Karpas-422 (cell line): ENCODE data around the gene USP20. TPM values are rescaled to one million over a fixed set of nuclear protein-coding genes. Genes with fewer than 3 reads are reported as not detected.

Source experiments
- DNase-seq: peaks from one replicate; pipeline ENCODE4 v3.0.0-alpha.2; 2015
- H2AFZ ChIP-seq: fragments of 200-600 bp; sonication (generic); 2 replicates; pipeline ENCODE4 v1.6.1; 2014; ENCODE audit warnings: antibody characterized with exemption, low read length, mixed read lengths
- H3K27ac ChIP-seq: fragments of 200-600 bp; sonication (generic); 2 replicates; pipeline ENCODE4 v1.5.1; 2014; ENCODE audit warnings: mild to moderate bottlenecking, low read length, moderate library complexity
- H3K27me3 ChIP-seq: fragments of 200-600 bp; sonication (generic); 2 replicates; pipeline ENCODE4 v1.6.1; 2014; ENCODE audit warnings: low read length, mixed read lengths
- H3K36me3 ChIP-seq: fragments of 200-600 bp; sonication (generic); 2 replicates; pipeline ENCODE4 v1.6.1; 2014; ENCODE audit warnings: low read length, mixed read lengths; ENCODE audit not compliant: insufficient read depth
- H3K4me1 ChIP-seq: fragments of 200-600 bp; sonication (generic); 2 replicates; pipeline ENCODE4 v1.6.1; 2014; ENCODE audit warnings: mild to moderate bottlenecking, low read length, mixed read lengths
- H3K4me2 ChIP-seq: fragments of 200-600 bp; sonication (generic); 2 replicates; pipeline ENCODE4 v1.6.1; 2014; ENCODE audit warnings: low read length, low read depth, mild to moderate bottlenecking; ENCODE audit not compliant: poor library complexity, severe bottlenecking
- H3K4me3 ChIP-seq: fragments of 200-600 bp; sonication (generic); 2 replicates; pipeline ENCODE4 v1.5.1; 2014; ENCODE audit warnings: mild to moderate bottlenecking, antibody characterized with exemption, low read length, mixed read lengths
- H3K79me2 ChIP-seq: fragments of 200-600 bp; sonication (generic); 2 replicates; pipeline ENCODE4 v1.6.1; 2014; ENCODE audit warnings: mild to moderate bottlenecking, low read length, mixed read lengths
- H3K9ac ChIP-seq: fragments of 200-600 bp; sonication (generic); 2 replicates; pipeline ENCODE4 v1.6.0; 2014; ENCODE audit warnings: low read length
- H3K9me2 ChIP-seq: fragments of 200-600 bp; sonication (generic), shearing (Covaris generic); replicated peaks from 2 replicates; pipeline ENCODE4 v1.6.0; 2014; ENCODE audit warnings: mild to moderate bottlenecking, low read length, moderate library complexity; ENCODE audit not compliant: insufficient read depth
- H3K9me3 ChIP-seq: fragments of 300-700, 200-600 bp; sonication (generic); 2 replicates; pipeline ENCODE4 v1.6.1; 2014; ENCODE audit warnings: low read length, mixed read lengths
- H4K20me1 ChIP-seq: fragments of 200-600 bp; sonication (generic); 2 replicates; pipeline ENCODE4 v1.6.1; 2014; ENCODE audit warnings: mild to moderate bottlenecking, antibody characterized with exemption, low read length, low read depth; ENCODE audit not compliant: insufficient read depth
- total RNA-seq: library from RNA; depleted of rRNA; stranded (reverse); fragments of >200 nt; shearing (Covaris generic); gene quantifications from 2 replicates; pipeline ENCODE4 v1.2.3, GENCODE V29; 2014; ENCODE audit warnings: low replicate concordance

USP20 gene
- total RNA-seq, 1 experiment from 2014 or later = 11.7 TPM

- Histone ChIP-seq H3K27me3 (no peaks in the 10 kb centered on the region), H3K36me3 (peaks cover 42% of the 10 kb centered on the region), H4K20me1 (no peaks in the 10 kb centered on the region), H3K79me2 (no peaks in the 10 kb centered on the region), H3K4me2 (no peak overlapping the region), H3K4me1 (peaks cover 6% of the 10 kb centered on the region), H3K9ac (no peak overlapping the region), H3K9me3 (no peaks in the 10 kb centered on the region), H3K27ac (no peak overlapping the region), H2AFZ (no peak overlapping the region), H3K9me2 (no peaks in the 10 kb centered on the region), H3K4me3 (no peak overlapping the region)
- no peak for DNase-seq
These were observed 65.2 kb downstream of the USP20 start for GRCh38 chr9:129900263-129901027.

- H3K27me3 ChIP-seq = no peaks in the 10 kb centered on the region
- no peak for DNase-seq
- no peaks in the 10 kb centered on the region for H4K20me1 ChIP-seq
- no peaks in the 10 kb centered on the region for H3K9me3 ChIP-seq
- no peak overlapping the region for H3K27ac ChIP-seq
- no peak overlapping the region for H3K4me3 ChIP-seq
- no peaks in the 10 kb centered on the region for H3K79me2 ChIP-seq
- no peaks in the 10 kb centered on the region for H3K4me1 ChIP-seq
- peaks cover 32% of the 10 kb centered on the region for H3K36me3 ChIP-seq
- H3K9me2 ChIP-seq = no peaks in the 10 kb centered on the region
- H3K4me2 ChIP-seq = no peak overlapping the region
- no peak overlapping the region for H3K9ac ChIP-seq
- H2AFZ ChIP-seq = no peak overlapping the region
These were observed 66.9 kb downstream of the USP20 start for GRCh38 chr9:129901993-129902739.

- Histone ChIP-seq H3K27me3 (no peaks in the 10 kb centered on the region), H4K20me1 (no peaks in the 10 kb centered on the region), H3K9me3 (no peaks in the 10 kb centered on the region), H3K79me2 (no peaks in the 10 kb centered on the region), H2AFZ (no peak overlapping the region), H3K9ac (no peak overlapping the region), H3K4me1 (no peaks in the 10 kb centered on the region), H3K27ac (no peak overlapping the region), H3K4me2 (no peak overlapping the region), H3K9me2 (no peaks in the 10 kb centered on the region), H3K36me3 (peaks cover 33% of the 10 kb centered on the region), H3K4me3 (no peak overlapping the region)
- no peak for DNase-seq
These were observed 67.5 kb downstream of the USP20 start for GRCh38 chr9:129902740-129903134.

GRCh38 chr9:129904734-129905133, 69.5 kb downstream of the USP20 start:
- DNase-seq = no peak
- Histone ChIP-seq H2AFZ (no peak overlapping the region), H3K27me3 (no peaks in the 10 kb centered on the region), H3K9me3 (no peaks in the 10 kb centered on the region), H3K36me3 (peaks cover 34% of the 10 kb centered on the region), H3K9me2 (no peaks in the 10 kb centered on the region), H3K27ac (no peak overlapping the region), H3K9ac (no peak overlapping the region), H3K4me2 (no peak overlapping the region), H3K4me1 (no peaks in the 10 kb centered on the region), H4K20me1 (no peaks in the 10 kb centered on the region), H3K79me2 (no peaks in the 10 kb centered on the region), H3K4me3 (no peak overlapping the region)

- Histone ChIP-seq H3K9ac (no peak overlapping the region), H3K9me3 (no peaks in the 10 kb centered on the region), H3K4me2 (no peak overlapping the region), H3K36me3 (peaks cover 28% of the 10 kb centered on the region), H3K27me3 (no peaks in the 10 kb centered on the region), H3K4me1 (no peaks in the 10 kb centered on the region), H2AFZ (no peak overlapping the region), H4K20me1 (no peaks in the 10 kb centered on the region), H3K9me2 (no peaks in the 10 kb centered on the region), H3K79me2 (no peaks in the 10 kb centered on the region), H3K4me3 (no peak overlapping the region), H3K27ac (no peak overlapping the region)
- no peak for DNase-seq
These were observed 71.0 kb downstream of the USP20 start for GRCh38 chr9:129906298-129906697.

- Histone ChIP-seq H3K9me2 (no peaks in the 10 kb centered on the region), H3K9me3 (no peaks in the 10 kb centered on the region), H2AFZ (no peak overlapping the region), H3K79me2 (peaks cover 3% of the 10 kb centered on the region; the same call in 1 of the 2 replicates), H3K4me3 (no peak overlapping the region), H3K27me3 (no peaks in the 10 kb centered on the region), H3K36me3 (peaks cover 25% of the 10 kb centered on the region), H3K4me2 (no peak overlapping the region), H4K20me1 (no peaks in the 10 kb centered on the region), H3K27ac (no peak overlapping the region), H3K4me1 (no peaks in the 10 kb centered on the region), H3K9ac (no peak overlapping the region)
- no peak for DNase-seq
These were observed 71.9 kb downstream of the USP20 start for GRCh38 chr9:129907201-129907600.

- H3K79me2 ChIP-seq = peaks cover 4% of the 10 kb centered on the region; the same call in 1 of the 2 replicates
- no peaks in the 10 kb centered on the region for H4K20me1 ChIP-seq
- no peaks in the 10 kb centered on the region for H3K4me1 ChIP-seq
- no peaks in the 10 kb centered on the region for H3K9me3 ChIP-seq
- no peaks in the 10 kb centered on the region for H3K9me2 ChIP-seq
- H2AFZ ChIP-seq = no peak overlapping the region
- H3K27me3 ChIP-seq = no peaks in the 10 kb centered on the region
- no peak overlapping the region for H3K4me3 ChIP-seq
- H3K4me2 ChIP-seq = no peak overlapping the region
- H3K27ac ChIP-seq = no peak overlapping the region
- no peak for DNase-seq
- no peak overlapping the region for H3K9ac ChIP-seq
- H3K36me3 ChIP-seq = peaks cover 17% of the 10 kb centered on the region
These were observed 73.6 kb downstream of the USP20 start for GRCh38 chr9:129908906-129909305.

GRCh38 chr9:129909851-129910250, 74.6 kb downstream of the USP20 start:
- no peaks in the 10 kb centered on the region for H4K20me1 ChIP-seq
- H3K4me3 ChIP-seq = no peak overlapping the region
- H3K27ac ChIP-seq = no peak overlapping the region
- H3K9me2 ChIP-seq = no peaks in the 10 kb centered on the region
- H3K4me2 ChIP-seq = no peak overlapping the region
- peaks cover 4% of the 10 kb centered on the region; the same call in 1 of the 2 replicates for H3K79me2 ChIP-seq
- no peak for DNase-seq
- H3K4me1 ChIP-seq = no peaks in the 10 kb centered on the region
- H2AFZ ChIP-seq = no peak overlapping the region
- no peaks in the 10 kb centered on the region for H3K9me3 ChIP-seq
- peaks cover 17% of the 10 kb centered on the region for H3K36me3 ChIP-seq
- no peaks in the 10 kb centered on the region for H3K27me3 ChIP-seq
- H3K9ac ChIP-seq = no peak overlapping the region
